NCI-H1436 (cell line): ENCODE measurements around the gene MCAT.

Experiments
- DNase-seq: peaks from one replicate; lab custom pipeline; 2025; lab: John Stamatoyannopoulos, UW

The MCAT gene

GRCh38 chr22:43172191-43172590, 29.0 kb upstream of the MCAT start:
- DNase-seq: no peak

GRCh38 chr22:43171607-43172006, 28.4 kb upstream of the MCAT start:
- no peak for DNase-seq

GRCh38 chr22:43171019-43171491, 27.9 kb upstream of the MCAT start:
- no peak for DNase-seq

GRCh38 chr22:43170131-43170480, 26.9 kb upstream of the MCAT start:
- DNase-seq: no peak

- no peak for DNase-seq
Observed at GRCh38 chr22:43169310-43170130, 26.3 kb upstream of the MCAT start.

GRCh38 chr22:43168471-43169309, 25.5 kb upstream of the MCAT start:
- no peak for DNase-seq

GRCh38 chr22:43167001-43167589, 23.9 kb upstream of the MCAT start:
- no peak for DNase-seq

- no peak for DNase-seq
Observed at GRCh38 chr22:43166132-43166930, 23.1 kb upstream of the MCAT start.

GRCh38 chr22:43164636-43165035, 21.4 kb upstream of the MCAT start:
- DNase-seq: no peak

GRCh38 chr22:43163241-43163795, 20.1 kb upstream of the MCAT start:
- DNase-seq: no peak

GRCh38 chr22:43162412-43163150, 19.4 kb upstream of the MCAT start:
- DNase-seq: no peak

GRCh38 chr22:43160497-43161126, 17.4 kb upstream of the MCAT start:
- DNase-seq: no peak

- no peak for DNase-seq
Observed at GRCh38 chr22:43159484-43160178, 16.4 kb upstream of the MCAT start.

GRCh38 chr22:43158778-43159483, 15.7 kb upstream of the MCAT start:
- no peak for DNase-seq

GRCh38 chr22:43157874-43158546, 14.8 kb upstream of the MCAT start:
- DNase-seq: no peak

- DNase-seq: no peak
Observed at GRCh38 chr22:43156413-43156812, 13.2 kb upstream of the MCAT start.

GRCh38 chr22:43155789-43156188, 12.6 kb upstream of the MCAT start:
- no peak for DNase-seq

GRCh38 chr22:43154887-43155536, 11.8 kb upstream of the MCAT start:
- DNase-seq: no peak
